T-cell (primary cell): Measurements from ENCODE around the gene PRICKLE2. TPM values are rescaled to one million over a fixed set of nuclear protein-coding genes. Genes with fewer than 3 reads are reported as not detected.

Source experiments
- ATAC-seq, 4 experiments: fragments of 200-7000 bp in 3 of 4; fragments of 150-1000 bp in 1 of 4; cut with Tn5 transposase; replicated peaks in 1 of 4; 1 replicate in 3 of 4; 2 replicates in 1 of 4; pipeline ENCODE4 v1.10.0; 2021; ENCODE audit warnings: moderate library complexity in 3 of 4, mild to moderate bottlenecking in 2 of 4, moderate number of reproducible peaks in 1 of 4
- CTCF ChIA-PET, 2 donors: fragments of 300-600 bp; sonication (Branson Sonifier 250); formaldehyde crosslinking; loops; one replicate each; lab custom pipeline; 2022; ENCODE audit warnings: antibody characterized with exemption in 2 of 2; lab: Charles Lee
- POLR2A ChIA-PET, 2 donors: fragments of 300-600 bp; sonication (Branson Sonifier 250); formaldehyde crosslinking; loops; one replicate each; lab custom pipeline; 2022; ENCODE audit warnings: antibody characterized with exemption in 2 of 2; lab: Charles Lee
- DNase-seq, 35 experiments: peaks; one replicate each; pipeline versions ENCODE4 v3.0.0 to v3.0.0-alpha.2; 2013 to 2023
- H3K27ac ChIP-seq: one replicate; pipeline ENCODE4 v1.5.1; 2013; ENCODE audit warnings: low read length
- H3K27me3 ChIP-seq, 2 experiments: replicated peaks in 1 of 2; 1 replicate in 1 of 2; 2 replicates in 1 of 2; pipeline versions ENCODE4 v1.6.1 to v1.7.0; 2013; ENCODE audit warnings: low read length in 1 of 2, mixed read lengths in 1 of 2; ENCODE audit not compliant: control insufficient read depth in 2 of 2, insufficient read depth in 2 of 2; ENCODE audit errors: extremely low read depth in 1 of 2
- H3K36me3 ChIP-seq, 2 donors: 1 replicate in 1 of 2; 2 replicates in 1 of 2; pipeline versions ENCODE4 v1.6.1 to v1.7.0; 2013; ENCODE audit warnings: low read length in 1 of 2; ENCODE audit not compliant: control insufficient read depth in 2 of 2, insufficient read depth in 1 of 2; ENCODE audit errors: extremely low read depth in 1 of 2
- H3K4me1 ChIP-seq, 2 experiments: 1 replicate in 1 of 2; 2 replicates in 1 of 2; pipeline versions ENCODE4 v1.6.1 to v1.7.0; 2013; ENCODE audit warnings: low read length in 2 of 2, mixed read lengths in 1 of 2; ENCODE audit not compliant: insufficient read depth in 2 of 2, control insufficient read depth in 1 of 2; ENCODE audit errors: extremely low read depth in 1 of 2
- H3K4me3 ChIP-seq, 2 donors: 1 replicate in 1 of 2; 2 replicates in 1 of 2; pipeline versions ENCODE4 v1.5.1 to v1.7.0; 2013; ENCODE audit warnings: mild to moderate bottlenecking in 2 of 2, low read length in 1 of 2, moderate library complexity in 1 of 2; ENCODE audit not compliant: control insufficient read depth in 1 of 2; ENCODE audit errors: extremely low read depth in 1 of 2
- H3K9me3 ChIP-seq: 2 replicates; pipeline ENCODE4 v1.7.0; 2013
- H3K27ac Mint-ChIP-seq, 2 donors: one replicate each; pipeline ENCODE4 v1.8.0; 2020 to 2021; ENCODE audit warnings: mild to moderate bottlenecking in 2 of 2, mixed read lengths in 2 of 2
- H3K27me3 Mint-ChIP-seq, 2 donors: one replicate each; pipeline ENCODE4 v1.8.0; 2021 to 2022; ENCODE audit warnings: mixed read lengths in 2 of 2
- H3K36me3 Mint-ChIP-seq: one replicate; pipeline ENCODE4 v1.8.0; 2021; ENCODE audit warnings: mixed read lengths
- H3K4me1 Mint-ChIP-seq, 3 donors: one replicate each; pipeline ENCODE4 v1.8.0; 2020 to 2022; ENCODE audit warnings: mixed read lengths in 3 of 3, mild to moderate bottlenecking in 1 of 3
- H3K4me3 Mint-ChIP-seq, 3 donors: one replicate each; pipeline ENCODE4 v1.8.0; 2020 to 2022; ENCODE audit warnings: mild to moderate bottlenecking in 3 of 3, mixed read lengths in 3 of 3, moderate library complexity in 3 of 3
- H3K9me3 Mint-ChIP-seq, 3 donors: one replicate each; pipeline ENCODE4 v1.8.0; 2020 to 2022; ENCODE audit warnings: mixed read lengths in 3 of 3
- WGBS: methylation state at CpG from one replicate; pipeline ENCODE4 v1.1.5; 2013; ENCODE audit warnings: missing lambda C conversion rate; ENCODE audit not compliant: insufficient coverage; 5-methylcytosine and 5-hydroxymethylcytosine counted together
- total RNA-seq, 35 experiments: library from RNA in 6 of 35; stranded (reverse) in 6 of 35; fragments of 120-200 nt in 1 of 35; gene quantifications; one replicate each; pipeline versions ENCODE4 v1.2.1 to v1.2.4 and lab custom pipeline; 2013 to 2026

PRICKLE2 gene
- total RNA-seq, 5 donors from 2014 or later (not counting 1 experiment from before 2014, with no cell fraction given) = 0.06 to 0.13 (median 0.09) TPM; not detected in 2

DNA sequence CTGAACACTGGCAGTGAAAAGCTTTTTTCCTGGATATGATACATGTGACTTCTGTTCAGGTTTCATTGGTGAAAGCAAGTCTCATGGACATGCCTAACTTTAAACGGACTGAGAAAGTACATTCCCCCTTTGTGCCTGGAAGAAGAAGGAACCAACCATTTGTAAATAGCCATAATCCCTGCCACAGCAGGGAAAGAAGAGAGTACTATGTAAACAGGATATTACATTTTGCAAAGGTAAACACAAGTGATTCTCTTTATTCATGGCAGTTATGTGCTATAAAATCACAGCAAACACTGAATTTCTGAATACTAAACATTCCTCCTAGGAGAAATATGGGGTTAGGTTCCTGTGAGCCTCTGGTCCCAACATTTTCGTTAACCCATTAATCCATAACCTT lies 46.8 kb downstream of the PRICKLE2 start:
- ChIA-PET POLR2A (no interaction called here), CTCF (no interaction called here)
- Mint-ChIP-seq H3K4me3 (no peak overlapping the region), H3K9me3 (no peaks in the 10 kb centered on the region), H3K36me3 (no peaks in the 10 kb centered on the region), H3K27me3 (peaks cover 11 to 24% of the 10 kb centered on the region in 2 donors), H3K4me1 (no peaks in the 10 kb centered on the region), H3K27ac (no peak overlapping the region)
- H3K27ac ChIP-seq = no peak overlapping the region
- H3K9me3 ChIP-seq = no peaks in the 10 kb centered on the region
- WGBS = no CpG with 5 or more reads among the region's 2 CpGs
- peaks cover 0 to 5% of the 10 kb centered on the region in 2 experiments for H3K27me3 ChIP-seq
- no peaks in the 10 kb centered on the region for H3K4me1 ChIP-seq
- H3K36me3 ChIP-seq = no peaks in the 10 kb centered on the region
- no peak overlapping the region for H3K4me3 ChIP-seq
- ATAC-seq (no peak), DNase-seq (no peak)

DNA sequence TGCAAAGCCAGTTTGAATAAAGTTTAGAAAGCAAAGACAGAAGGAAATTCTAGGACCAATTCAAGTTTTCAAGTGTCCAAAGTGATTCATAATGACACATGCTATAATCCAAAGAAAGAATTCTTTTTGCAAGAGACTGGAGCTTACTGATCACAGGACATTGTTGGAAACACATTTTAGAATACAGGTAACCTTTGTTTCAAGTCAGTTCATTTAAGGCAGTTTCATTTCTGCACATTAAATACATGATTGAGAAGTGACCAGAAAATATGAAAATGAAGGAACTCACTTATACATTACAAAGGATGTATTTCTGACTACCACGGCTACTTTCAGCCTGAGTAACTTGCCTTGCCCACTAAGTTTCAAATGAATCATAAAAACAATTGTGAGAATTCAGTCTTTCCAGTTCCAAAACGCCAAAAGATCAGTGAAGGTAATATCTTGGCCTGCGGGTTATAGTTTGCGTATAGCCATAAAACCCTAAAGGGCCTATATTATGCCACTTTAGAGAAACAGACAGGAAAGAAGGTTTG lies 48.7 kb downstream of the PRICKLE2 start:
- H3K36me3 Mint-ChIP-seq = no peaks in the 10 kb centered on the region
- no CpG with 5 or more reads among the region's 4 CpGs for WGBS

DNA sequence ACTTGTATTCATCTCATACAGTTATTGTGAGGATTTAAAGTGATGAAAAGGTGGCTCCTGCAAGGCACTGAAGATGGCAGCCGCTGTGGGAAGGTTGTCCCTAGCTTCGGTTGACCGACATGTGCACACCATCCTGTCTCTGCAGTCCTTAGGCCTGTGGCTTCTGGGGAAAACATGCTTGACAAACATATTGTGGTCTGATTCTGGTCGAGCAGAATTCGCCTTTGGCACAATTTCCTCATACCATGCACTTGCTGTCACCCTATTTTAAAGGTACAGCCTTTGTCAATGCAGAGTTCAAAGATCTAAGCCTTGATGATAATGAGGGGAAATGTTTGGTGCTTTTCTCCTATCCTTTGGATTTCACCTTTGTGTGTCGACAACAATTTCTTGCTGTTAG lies 50.9 kb downstream of the PRICKLE2 start:
- DNase-seq (no peak), ATAC-seq (no peak)
- Mint-ChIP-seq H3K27ac (no peak overlapping the region), H3K4me1 (no peaks in the 10 kb centered on the region), H3K36me3 (no peaks in the 10 kb centered on the region), H3K9me3 (peaks cover 0 to 5% (median 0%) of the 10 kb centered on the region in 3 donors), H3K27me3 (peaks cover 0 to 17% of the 10 kb centered on the region in 2 donors), H3K4me3 (no peak overlapping the region)
- Histone ChIP-seq H3K27me3 (no peaks in the 10 kb centered on the region), H3K4me3 (no peak overlapping the region), H3K27ac (no peak overlapping the region), H3K36me3 (no peaks in the 10 kb centered on the region), H3K9me3 (no peaks in the 10 kb centered on the region), H3K4me1 (no peaks in the 10 kb centered on the region)
- CTCF ChIA-PET = no interaction called here
- POLR2A ChIA-PET = no interaction called here
- WGBS = 100% methylated on average over 3 of the region's 6 CpGs

More for the DNA sequence above, 48.7 kb downstream of the PRICKLE2 start:
- Mint-ChIP-seq H3K4me1 (no peaks in the 10 kb centered on the region), H3K27ac (no peak overlapping the region), H3K27me3 (peaks cover 6 to 18% of the 10 kb centered on the region in 2 donors), H3K9me3 (no peaks in the 10 kb centered on the region), H3K4me3 (no peak overlapping the region)
- Histone ChIP-seq H3K36me3 (no peaks in the 10 kb centered on the region), H3K27me3 (no peaks in the 10 kb centered on the region), H3K4me1 (no peaks in the 10 kb centered on the region), H3K27ac (no peak overlapping the region), H3K9me3 (no peaks in the 10 kb centered on the region), H3K4me3 (no peak overlapping the region)
- no peak for DNase-seq
- ChIA-PET CTCF (no interaction called here), POLR2A (no interaction called here)
- no peak for ATAC-seq

DNA sequence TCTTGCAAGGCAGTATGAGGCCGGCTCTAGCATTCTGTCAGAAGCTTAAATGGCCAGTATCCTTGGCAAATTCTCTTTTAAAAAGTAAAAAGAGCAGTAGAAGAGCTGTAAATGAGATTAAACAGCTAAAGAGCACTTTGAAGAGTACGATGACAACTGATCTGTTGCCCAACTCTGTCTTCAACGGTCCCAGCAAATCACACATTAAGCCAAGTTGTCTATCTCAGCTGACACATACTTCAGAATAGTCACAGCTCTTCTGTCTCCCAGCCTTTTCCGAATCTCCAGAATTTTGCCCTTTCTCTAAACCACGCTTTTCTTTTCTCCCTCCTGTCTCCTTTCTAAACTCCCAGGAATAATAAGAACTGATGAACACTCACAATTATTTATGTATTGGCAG lies 51.7 kb downstream of the PRICKLE2 start:
- peaks cover 0 to 5% (median 0%) of the 10 kb centered on the region in 3 donors for H3K9me3 Mint-ChIP-seq
- no peaks in the 10 kb centered on the region for H3K4me1 Mint-ChIP-seq
- Histone ChIP-seq H3K4me3 (no peak overlapping the region), H3K4me1 (no peaks in the 10 kb centered on the region), H3K36me3 (no peaks in the 10 kb centered on the region), H3K27ac (no peak overlapping the region), H3K27me3 (no peaks in the 10 kb centered on the region), H3K9me3 (no peaks in the 10 kb centered on the region)
- WGBS = 65% methylated on average over 3 of the region's 5 CpGs
- no peak overlapping the region for H3K4me3 Mint-ChIP-seq
- ChIA-PET CTCF (no interaction called here), POLR2A (no interaction called here)
- ATAC-seq = no peak
- no peak overlapping the region for H3K27ac Mint-ChIP-seq
- H3K36me3 Mint-ChIP-seq = no peaks in the 10 kb centered on the region
- H3K27me3 Mint-ChIP-seq = peaks cover 0 to 17% of the 10 kb centered on the region in 2 donors
- no peak for DNase-seq

DNA sequence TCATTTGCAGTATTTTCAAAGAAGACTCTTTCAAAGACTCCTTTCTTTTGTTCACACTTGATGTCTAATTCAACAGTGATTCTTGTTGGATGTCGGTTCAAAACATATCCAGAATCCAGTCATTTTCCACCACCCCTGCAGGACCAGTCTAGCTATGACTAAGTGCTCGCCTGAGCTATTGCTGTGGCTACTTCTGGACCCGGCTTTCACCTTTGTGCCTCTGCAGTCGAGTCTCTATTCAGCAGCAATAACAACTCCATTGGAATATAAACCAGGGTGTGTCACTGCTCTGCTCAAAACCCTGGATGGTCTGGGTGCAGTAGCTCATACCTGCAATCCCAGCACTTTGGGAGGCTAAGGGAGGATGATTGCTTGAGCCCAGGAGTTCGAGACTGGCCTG lies 55.0 kb downstream of the PRICKLE2 start:
- no peaks in the 10 kb centered on the region for H3K4me1 Mint-ChIP-seq
- no peaks in the 10 kb centered on the region for H3K27me3 ChIP-seq
- WGBS = 60% methylated on average over 2 of the region's 5 CpGs
- H3K9me3 ChIP-seq = no peaks in the 10 kb centered on the region
- CTCF ChIA-PET = no interaction called here
- ATAC-seq = no peak
- H3K4me3 ChIP-seq = no peak overlapping the region
- no peaks in the 10 kb centered on the region for H3K36me3 Mint-ChIP-seq
- H3K27ac ChIP-seq = no peak overlapping the region
- DNase-seq = no peak
- peaks cover 0 to 5% (median 0%) of the 10 kb centered on the region in 3 donors for H3K9me3 Mint-ChIP-seq
- no peaks in the 10 kb centered on the region for H3K36me3 ChIP-seq
- no peak overlapping the region for H3K4me3 Mint-ChIP-seq
- no peak overlapping the region for H3K27ac Mint-ChIP-seq
- H3K27me3 Mint-ChIP-seq = peaks cover 0 to 13% of the 10 kb centered on the region in 2 donors
- no peaks in the 10 kb centered on the region for H3K4me1 ChIP-seq
- POLR2A ChIA-PET = no interaction called here

DNA sequence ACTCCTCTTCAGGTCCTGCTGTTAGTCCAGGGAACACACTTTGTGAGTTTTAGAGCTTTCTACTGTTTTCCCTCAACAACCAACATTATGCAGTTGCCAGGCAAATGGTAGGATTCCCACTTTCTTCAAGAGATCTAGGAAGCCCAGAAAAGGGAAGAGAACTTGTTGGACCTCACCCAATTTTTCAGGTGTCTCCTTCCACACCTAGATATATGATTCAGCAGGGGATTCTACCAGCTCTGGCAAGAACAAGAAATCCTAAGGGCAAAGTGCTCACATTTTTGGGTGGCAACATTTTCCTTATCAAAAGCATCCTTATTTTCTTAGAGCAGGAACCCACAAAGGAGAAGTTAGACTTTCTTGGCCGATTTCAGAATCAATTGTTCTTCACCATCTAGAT lies 57.4 kb downstream of the PRICKLE2 start:
- no peak overlapping the region for H3K4me3 Mint-ChIP-seq
- Histone ChIP-seq H3K4me3 (no peak overlapping the region), H3K27ac (no peak overlapping the region), H3K36me3 (no peaks in the 10 kb centered on the region), H3K27me3 (no peaks in the 10 kb centered on the region), H3K9me3 (no peaks in the 10 kb centered on the region), H3K4me1 (no peaks in the 10 kb centered on the region)
- no CpG with 5 or more reads among the region's 1 CpG for WGBS
- no peak for DNase-seq
- H3K4me1 Mint-ChIP-seq = no peaks in the 10 kb centered on the region
- ATAC-seq = no peak
- no peak overlapping the region for H3K27ac Mint-ChIP-seq
- H3K27me3 Mint-ChIP-seq = peaks cover 0 to 12% of the 10 kb centered on the region in 2 donors
- CTCF ChIA-PET = no interaction called here
- peaks cover 0 to 5% (median 0%) of the 10 kb centered on the region in 3 donors for H3K9me3 Mint-ChIP-seq
- no peaks in the 10 kb centered on the region for H3K36me3 Mint-ChIP-seq
- POLR2A ChIA-PET = no interaction called here

DNA sequence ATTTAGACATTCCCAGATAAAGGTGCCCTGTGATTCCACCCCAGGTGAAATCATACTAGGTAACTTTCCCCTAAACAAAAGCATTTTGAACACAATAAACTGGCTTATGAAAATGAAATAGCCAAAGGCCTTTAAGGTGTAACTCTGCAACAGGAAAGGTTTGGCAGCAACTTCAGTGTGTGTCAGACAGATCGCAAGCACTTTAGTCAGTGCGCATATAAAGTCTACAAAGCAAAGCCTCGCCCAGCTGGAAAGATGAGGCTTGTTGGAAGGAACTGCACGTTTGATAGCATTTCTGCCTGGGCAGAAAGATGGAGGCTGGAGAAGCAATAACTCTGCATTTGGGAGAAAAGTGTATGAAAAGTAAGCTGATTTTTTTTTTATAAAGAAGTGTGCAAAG lies 57.9 kb downstream of the PRICKLE2 start:
- ATAC-seq = no peak
- H3K9me3 Mint-ChIP-seq = peaks cover 0 to 5% (median 0%) of the 10 kb centered on the region in 3 donors
- H3K27ac ChIP-seq = no peak overlapping the region
- peaks cover 0 to 12% of the 10 kb centered on the region in 2 donors for H3K27me3 Mint-ChIP-seq
- no peaks in the 10 kb centered on the region for H3K36me3 ChIP-seq
- no peak overlapping the region for H3K4me3 ChIP-seq
- no peak for DNase-seq
- H3K4me1 Mint-ChIP-seq = no peaks in the 10 kb centered on the region
- no peak overlapping the region for H3K4me3 Mint-ChIP-seq
- ChIA-PET CTCF (no interaction called here), POLR2A (no interaction called here)
- no peak overlapping the region for H3K27ac Mint-ChIP-seq
- H3K4me1 ChIP-seq = no peaks in the 10 kb centered on the region
- H3K36me3 Mint-ChIP-seq = no peaks in the 10 kb centered on the region
- H3K27me3 ChIP-seq = no peaks in the 10 kb centered on the region
- WGBS = 74% methylated on average over 4 of the region's 4 CpGs
- H3K9me3 ChIP-seq = no peaks in the 10 kb centered on the region
